Neural cell (in vitro differentiated cells): ENCODE data around the gene HS6ST1. TPM values are rescaled to one million over a fixed set of nuclear protein-coding genes. Genes with fewer than 3 reads are reported as not detected.

Source experiments
- H2AFZ ChIP-seq: fragments of 200-600, 300-800 bp; sonication (generic), shearing (Covaris generic); 2 replicates; pipeline ENCODE4 v1.6.0; 2014; ENCODE audit warnings: low read depth, mild to moderate bottlenecking, antibody characterized with exemption, low read length, moderate library complexity
- H3F3A ChIP-seq: fragments of 200-600 bp; shearing (Covaris generic); 2 replicates; pipeline ENCODE4 v1.6.1; 2016; ENCODE audit warnings: mild to moderate bottlenecking, moderate library complexity, mixed read lengths, antibody characterized with exemption, low read length; ENCODE audit not compliant: insufficient read depth, poor library complexity, severe bottlenecking
- H3K27ac ChIP-seq: fragments of 200-600, 300-800 bp; sonication (generic), shearing (Covaris generic); 2 replicates; pipeline ENCODE4 v1.5.1; 2014; ENCODE audit warnings: mild to moderate bottlenecking, low read length, moderate library complexity
- H3K27me3 ChIP-seq: fragments of 300-800, 200-600 bp; sonication (generic), shearing (Covaris generic); 2 replicates; pipeline ENCODE4 v1.6.0; 2014; ENCODE audit warnings: mild to moderate bottlenecking, low read depth, low read length, moderate library complexity; ENCODE audit not compliant: insufficient read depth
- H3K36me3 ChIP-seq: fragments of 300-800, 200-600 bp; sonication (generic), shearing (Covaris generic); 2 replicates; pipeline ENCODE4 v1.5.1; 2014; ENCODE audit warnings: mild to moderate bottlenecking, antibody characterized with exemption, low read length, moderate library complexity; ENCODE audit not compliant: insufficient read depth
- H3K4me2 ChIP-seq: fragments of 300-800, 200-600 bp; sonication (generic), shearing (Covaris generic); 2 replicates; pipeline ENCODE4 v1.6.0; 2014; ENCODE audit warnings: mild to moderate bottlenecking, low read length
- H3K4me3 ChIP-seq: fragments of 300-800, 200-600 bp; sonication (generic), shearing (Covaris generic); 2 replicates; pipeline ENCODE4 v1.5.1; 2014; ENCODE audit warnings: mild to moderate bottlenecking, low read length, moderate library complexity
- H3K79me2 ChIP-seq: fragments of 200-600 bp; shearing (Covaris generic); replicated peaks from 2 replicates; pipeline ENCODE4 v1.6.0; 2014; ENCODE audit warnings: mild to moderate bottlenecking, low read length, moderate library complexity; ENCODE audit not compliant: insufficient read depth
- H3K9ac ChIP-seq: fragments of 300-800, 200-600 bp; sonication (generic), shearing (Covaris generic); 2 replicates; pipeline ENCODE4 v1.6.1; 2016; ENCODE audit warnings: mild to moderate bottlenecking, low read length, mixed read lengths
- H3K9me2 ChIP-seq: fragments of 200-600 bp; shearing (Covaris generic); 2 replicates; pipeline ENCODE4 v1.6.1; 2016; ENCODE audit warnings: mild to moderate bottlenecking, low read length, mixed read lengths; ENCODE audit not compliant: insufficient read depth
- H3K9me3 ChIP-seq: fragments of 200-600, 300-800 bp; sonication (generic), shearing (Covaris generic); 2 replicates; pipeline ENCODE4 v1.6.1; 2016; ENCODE audit warnings: mild to moderate bottlenecking, mixed run types, low read length, moderate library complexity, mixed read lengths
- H4K20me1 ChIP-seq: fragments of 200-600 bp; shearing (Covaris generic); 2 replicates; pipeline ENCODE4 v1.6.1; 2016; ENCODE audit warnings: mild to moderate bottlenecking, mixed run types; ENCODE audit not compliant: insufficient read depth
- CTCF ChIP-seq: fragments of 450-650 bp; IDR thresholded peaks from 2 replicates; pipeline ENCODE4 v1.5.1; 2014; ENCODE audit warnings: antibody characterized with exemption, mild to moderate bottlenecking, moderate library complexity; ENCODE audit not compliant: poor library complexity, severe bottlenecking
- EP300 ChIP-seq: fragments of 450-650 bp; conservative IDR thresholded peaks from 2 replicates; pipeline ENCODE4 v1.6.1; 2014; ENCODE audit warnings: antibody characterized with exemption, mild to moderate bottlenecking, moderate library complexity; ENCODE audit not compliant: poor library complexity, severe bottlenecking
- EZH2 ChIP-seq: fragments of 200-600, 300-800 bp; shearing (Covaris generic), sonication (generic); IDR thresholded peaks from 2 replicates; pipeline ENCODE4 v1.6.1; 2014; ENCODE audit warnings: antibody characterized with exemption, low read length, borderline replicate concordance, mild to moderate bottlenecking; ENCODE audit not compliant: insufficient read depth, poor library complexity, severe bottlenecking
- MXI1 ChIP-seq: fragments of 450-650 bp; conservative IDR thresholded peaks from 2 replicates; pipeline ENCODE4 v1.6.1; 2014; ENCODE audit warnings: antibody characterized with exemption, mild to moderate bottlenecking; ENCODE audit not compliant: poor library complexity, severe bottlenecking
- POLR2AphosphoS5 ChIP-seq: IDR thresholded peaks from 2 replicates; pipeline ENCODE4 v1.6.1; 2012
- RAD21 ChIP-seq: fragments of 450-650 bp; conservative IDR thresholded peaks from 2 replicates; pipeline ENCODE4 v1.6.1; 2014; ENCODE audit warnings: antibody characterized with exemption, mild to moderate bottlenecking, moderate library complexity
- SMC3 ChIP-seq: fragments of 450-650 bp; conservative IDR thresholded peaks from 2 replicates; pipeline ENCODE4 v1.6.1; 2014; ENCODE audit warnings: antibody characterized with exemption, mild to moderate bottlenecking, moderate library complexity; ENCODE audit not compliant: poor library complexity
- TAF1 ChIP-seq: IDR thresholded peaks from 2 replicates; pipeline ENCODE4 v1.6.1; 2012; ENCODE audit warnings: low read depth
- polyA plus RNA-seq: library from polyadenylated mRNA; depleted of rRNA; stranded (reverse); fragments of >200 nt; gene quantifications from 2 replicates; pipeline ENCODE4 v1.2.3, GENCODE V29; 2014
- TF ChIP-seq, protein P1 (sequence below): IDR thresholded peaks from 2 replicates; pipeline ENCODE4 v1.6.1; 2012; ENCODE audit warnings: borderline replicate concordance

HS6ST1 gene
- polyA plus RNA-seq, 1 donor from 2014 or later, result 44.1 TPM

GRCh38 chr2:128308284-128308731 lies 10.4 kb downstream of the HS6ST1 start:
- Histone ChIP-seq H3K4me2 (no peak overlapping the region), H3F3A (no peaks in the 10 kb centered on the region), H3K9ac (no peak overlapping the region), H3K9me3 (no peaks in the 10 kb centered on the region), H3K27me3 (no peaks in the 10 kb centered on the region), H3K4me3 (no peak overlapping the region), H4K20me1 (no peaks in the 10 kb centered on the region), H3K36me3 (no peaks in the 10 kb centered on the region), H3K9me2 (no peaks in the 10 kb centered on the region), H2AFZ (no peak overlapping the region), H3K79me2 (peaks cover 76% of the 10 kb centered on the region), H3K27ac (no peak overlapping the region)
- TF ChIP-seq POLR2AphosphoS5, result no peak
- no peak for TF ChIP-seq EZH2
- TF ChIP-seq MXI1, result no peak
- TF ChIP-seq EP300, result no peak
- TF ChIP-seq SMC3, result no peak
- TF ChIP-seq TAF1, result no peak
- no peak for TF ChIP-seq CTCF
- no peak for TF ChIP-seq RAD21

DNA sequence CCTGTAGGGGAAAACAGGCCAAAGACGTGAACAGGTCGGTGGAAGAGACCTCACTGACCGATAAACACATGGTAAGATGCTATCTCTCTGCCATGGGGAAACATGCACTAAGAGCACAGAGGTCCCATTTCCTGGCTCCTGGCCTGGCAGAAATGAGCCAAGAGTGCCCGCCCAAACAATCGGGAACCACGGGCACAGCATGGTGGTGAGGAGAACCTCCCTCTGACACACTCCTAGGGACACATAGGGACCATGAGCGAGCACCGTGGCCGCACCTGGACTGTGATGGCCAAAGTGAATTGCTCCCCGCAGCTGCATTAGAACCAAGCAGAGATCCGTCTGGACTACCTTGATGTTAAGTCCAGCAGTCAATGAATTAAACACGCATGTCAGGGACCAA lies 11.1 kb downstream of the HS6ST1 start:
- Histone ChIP-seq H2AFZ (no peak overlapping the region), H3K27ac (no peak overlapping the region), H3K9me2 (no peaks in the 10 kb centered on the region), H3K4me3 (no peak overlapping the region), H3K79me2 (peaks cover 69% of the 10 kb centered on the region), H3K9ac (no peak overlapping the region), H3F3A (no peaks in the 10 kb centered on the region), H3K9me3 (no peaks in the 10 kb centered on the region), H4K20me1 (no peaks in the 10 kb centered on the region), H3K4me2 (no peak overlapping the region), H3K36me3 (no peaks in the 10 kb centered on the region), H3K27me3 (no peaks in the 10 kb centered on the region)
- TF ChIP-seq EP300, result no peak
- TF ChIP-seq POLR2AphosphoS5, result no peak
- TF ChIP-seq RAD21, result no peak
- no peak for TF ChIP-seq TAF1
- no peak for TF ChIP-seq EZH2
- TF ChIP-seq CTCF, result no peak
- TF ChIP-seq MXI1, result no peak
- TF ChIP-seq, protein P1, sequence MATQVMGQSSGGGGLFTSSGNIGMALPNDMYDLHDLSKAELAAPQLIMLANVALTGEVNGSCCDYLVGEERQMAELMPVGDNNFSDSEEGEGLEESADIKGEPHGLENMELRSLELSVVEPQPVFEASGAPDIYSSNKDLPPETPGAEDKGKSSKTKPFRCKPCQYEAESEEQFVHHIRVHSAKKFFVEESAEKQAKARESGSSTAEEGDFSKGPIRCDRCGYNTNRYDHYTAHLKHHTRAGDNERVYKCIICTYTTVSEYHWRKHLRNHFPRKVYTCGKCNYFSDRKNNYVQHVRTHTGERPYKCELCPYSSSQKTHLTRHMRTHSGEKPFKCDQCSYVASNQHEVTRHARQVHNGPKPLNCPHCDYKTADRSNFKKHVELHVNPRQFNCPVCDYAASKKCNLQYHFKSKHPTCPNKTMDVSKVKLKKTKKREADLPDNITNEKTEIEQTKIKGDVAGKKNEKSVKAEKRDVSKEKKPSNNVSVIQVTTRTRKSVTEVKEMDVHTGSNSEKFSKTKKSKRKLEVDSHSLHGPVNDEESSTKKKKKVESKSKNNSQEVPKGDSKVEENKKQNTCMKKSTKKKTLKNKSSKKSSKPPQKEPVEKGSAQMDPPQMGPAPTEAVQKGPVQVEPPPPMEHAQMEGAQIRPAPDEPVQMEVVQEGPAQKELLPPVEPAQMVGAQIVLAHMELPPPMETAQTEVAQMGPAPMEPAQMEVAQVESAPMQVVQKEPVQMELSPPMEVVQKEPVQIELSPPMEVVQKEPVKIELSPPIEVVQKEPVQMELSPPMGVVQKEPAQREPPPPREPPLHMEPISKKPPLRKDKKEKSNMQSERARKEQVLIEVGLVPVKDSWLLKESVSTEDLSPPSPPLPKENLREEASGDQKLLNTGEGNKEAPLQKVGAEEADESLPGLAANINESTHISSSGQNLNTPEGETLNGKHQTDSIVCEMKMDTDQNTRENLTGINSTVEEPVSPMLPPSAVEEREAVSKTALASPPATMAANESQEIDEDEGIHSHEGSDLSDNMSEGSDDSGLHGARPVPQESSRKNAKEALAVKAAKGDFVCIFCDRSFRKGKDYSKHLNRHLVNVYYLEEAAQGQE, result no peak
- no peak for TF ChIP-seq SMC3
